HG03103 (cell line): Measurements from ENCODE around the gene USF3.

Experiments
- ATAC-seq: cut with Tn5 transposase; IDR thresholded peaks from one replicate; pipeline ENCODE4 v1.9.1; 2021; ENCODE audit warnings: low read depth; ENCODE audit not compliant: unreplicated experiment

USF3 gene, protein sequence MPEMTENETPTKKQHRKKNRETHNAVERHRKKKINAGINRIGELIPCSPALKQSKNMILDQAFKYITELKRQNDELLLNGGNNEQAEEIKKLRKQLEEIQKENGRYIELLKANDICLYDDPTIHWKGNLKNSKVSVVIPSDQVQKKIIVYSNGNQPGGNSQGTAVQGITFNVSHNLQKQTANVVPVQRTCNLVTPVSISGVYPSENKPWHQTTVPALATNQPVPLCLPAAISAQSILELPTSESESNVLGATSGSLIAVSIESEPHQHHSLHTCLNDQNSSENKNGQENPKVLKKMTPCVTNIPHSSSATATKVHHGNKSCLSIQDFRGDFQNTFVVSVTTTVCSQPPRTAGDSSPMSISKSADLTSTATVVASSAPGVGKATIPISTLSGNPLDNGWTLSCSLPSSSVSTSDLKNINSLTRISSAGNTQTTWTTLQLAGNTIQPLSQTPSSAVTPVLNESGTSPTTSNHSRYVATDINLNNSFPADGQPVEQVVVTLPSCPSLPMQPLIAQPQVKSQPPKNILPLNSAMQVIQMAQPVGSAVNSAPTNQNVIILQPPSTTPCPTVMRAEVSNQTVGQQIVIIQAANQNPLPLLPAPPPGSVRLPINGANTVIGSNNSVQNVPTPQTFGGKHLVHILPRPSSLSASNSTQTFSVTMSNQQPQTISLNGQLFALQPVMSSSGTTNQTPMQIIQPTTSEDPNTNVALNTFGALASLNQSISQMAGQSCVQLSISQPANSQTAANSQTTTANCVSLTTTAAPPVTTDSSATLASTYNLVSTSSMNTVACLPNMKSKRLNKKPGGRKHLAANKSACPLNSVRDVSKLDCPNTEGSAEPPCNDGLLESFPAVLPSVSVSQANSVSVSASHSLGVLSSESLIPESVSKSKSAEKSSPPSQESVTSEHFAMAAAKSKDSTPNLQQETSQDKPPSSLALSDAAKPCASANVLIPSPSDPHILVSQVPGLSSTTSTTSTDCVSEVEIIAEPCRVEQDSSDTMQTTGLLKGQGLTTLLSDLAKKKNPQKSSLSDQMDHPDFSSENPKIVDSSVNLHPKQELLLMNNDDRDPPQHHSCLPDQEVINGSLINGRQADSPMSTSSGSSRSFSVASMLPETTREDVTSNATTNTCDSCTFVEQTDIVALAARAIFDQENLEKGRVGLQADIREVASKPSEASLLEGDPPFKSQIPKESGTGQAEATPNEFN (N-terminal part only)

DNA sequence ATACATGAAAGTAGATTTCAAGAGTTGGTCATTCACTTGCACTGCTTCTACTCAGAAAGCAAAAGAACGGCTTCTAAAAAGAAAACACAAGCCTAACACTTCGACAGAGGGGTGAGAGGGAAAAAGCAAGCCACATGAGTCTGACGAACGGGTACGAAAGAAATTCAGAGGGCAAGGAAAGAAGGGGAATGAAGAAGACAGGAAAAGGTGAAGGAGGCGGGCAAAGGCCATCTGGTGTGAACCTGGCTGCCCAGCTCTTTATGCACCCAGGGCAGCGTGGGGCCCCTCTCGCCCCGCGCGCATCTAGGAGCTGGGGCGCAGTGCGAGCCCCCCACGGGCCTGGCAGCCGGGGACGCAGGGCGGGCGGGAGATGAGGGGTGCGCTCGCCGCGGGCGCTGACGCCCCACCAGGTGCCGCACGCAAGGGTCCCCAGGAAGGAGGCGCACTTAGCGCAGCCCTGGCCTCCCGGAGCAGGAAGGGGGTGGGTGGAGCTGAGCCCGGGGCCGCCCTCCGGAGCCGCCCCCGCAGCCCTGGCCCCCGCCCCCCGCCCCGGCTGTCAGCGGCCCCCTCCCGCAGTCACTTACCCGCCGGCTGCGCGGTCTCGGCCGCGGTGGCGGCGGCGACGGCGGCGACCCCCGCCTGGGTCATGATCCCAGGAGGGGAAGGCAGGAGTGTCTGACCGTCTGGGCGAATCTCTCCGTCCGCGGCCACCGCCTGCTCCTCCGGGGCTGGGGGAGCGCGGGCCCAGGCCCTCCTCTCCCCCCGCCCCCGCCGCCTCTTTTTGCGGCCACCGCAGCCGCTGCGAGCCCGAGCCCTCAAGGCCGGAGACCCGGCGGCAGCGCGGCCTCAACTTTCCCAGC lies at the start of gene USF3:
Gene USF3, minus strand, starts transcription at position 857 of the 860 bp plus-strand sequence. CDS start 21,764 bp downstream, outside the sequence.
- ATAC-seq: peak; percentile 55

DNA sequence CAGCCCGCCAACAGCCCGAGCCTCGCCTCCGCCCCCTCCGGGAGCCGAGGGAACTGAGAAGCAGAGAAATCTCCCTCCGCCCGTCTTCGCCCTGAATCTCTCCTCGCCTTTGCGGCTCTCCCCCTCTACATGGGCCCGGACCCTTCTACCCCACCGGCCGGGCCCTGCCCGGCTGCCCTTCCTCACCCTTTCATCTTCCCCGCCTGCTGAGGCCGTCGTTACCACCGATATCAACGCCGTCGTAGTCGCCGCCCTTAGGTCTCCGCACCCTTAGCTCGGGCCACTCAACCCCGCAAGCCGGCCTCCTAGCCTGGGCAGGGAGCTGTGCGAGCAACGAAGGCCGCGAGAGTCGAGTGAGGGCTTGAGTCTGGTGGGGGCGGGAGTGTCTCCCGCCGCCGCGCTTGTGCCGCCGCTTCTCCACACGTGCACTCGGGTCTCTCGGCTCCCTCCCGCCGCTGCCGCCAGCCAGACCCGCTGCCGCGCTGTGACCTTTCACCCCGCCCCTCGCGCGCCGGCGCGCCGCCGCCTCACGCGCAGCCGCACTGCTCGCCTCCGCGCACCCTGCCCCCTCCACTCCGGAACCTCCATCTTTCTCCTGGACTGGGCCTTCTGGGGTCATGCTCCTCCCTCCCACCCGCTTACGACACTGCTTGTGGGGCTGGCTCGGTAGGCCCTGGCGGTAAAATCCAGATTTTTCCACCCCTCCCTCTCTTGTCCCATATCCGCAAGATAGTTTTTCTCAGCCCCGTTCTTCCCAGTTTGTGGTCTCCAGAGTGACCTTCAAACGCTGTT lies 49.5 kb upstream of the USF3 start, which contains the start of gene NAA50:
Gene NAA50, minus strand, starts transcription at position 494 of the 792 bp plus-strand sequence. Its CDS starts 300 bp downstream, at position 194.
- peak; percentile 48 for ATAC-seq

DNA sequence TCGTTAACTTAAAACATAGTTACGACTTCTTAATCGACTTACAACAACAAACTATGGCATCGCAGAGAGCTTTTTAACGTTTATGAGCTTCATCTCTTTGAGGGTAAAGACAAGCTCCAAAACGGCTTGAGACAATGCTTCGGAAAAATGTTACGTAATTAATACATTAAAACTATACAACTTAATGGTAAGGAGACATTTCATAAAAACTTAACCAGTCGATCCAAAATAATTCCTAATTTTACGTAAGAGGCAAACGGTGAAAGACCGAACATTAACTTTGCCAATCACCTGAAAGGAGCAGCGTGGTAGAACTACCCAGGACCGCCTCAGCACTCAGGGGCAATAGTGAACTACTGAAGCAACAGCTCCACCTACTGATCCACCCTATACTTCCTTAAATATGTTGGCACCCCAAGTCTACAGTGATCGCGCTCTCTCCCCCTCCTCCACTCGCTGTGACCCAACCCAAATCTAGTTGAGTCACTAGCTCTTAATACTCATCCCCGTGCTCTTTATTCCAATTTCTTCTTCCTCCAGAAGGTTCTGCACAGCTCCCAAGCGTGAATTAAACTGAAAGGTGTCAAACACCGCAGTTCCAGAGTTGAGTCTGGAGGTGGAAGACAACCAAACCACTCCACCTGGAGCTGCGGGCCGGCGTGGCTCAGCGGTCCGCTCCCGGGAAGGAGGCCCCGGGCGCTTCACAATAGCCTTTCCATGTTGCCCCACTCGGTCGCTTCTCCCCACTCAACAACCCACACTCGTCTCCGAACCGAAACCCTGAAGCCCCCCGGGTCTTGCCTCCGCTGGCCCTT lies 48.7 kb upstream of the USF3 start:
- peak; percentile 41 for ATAC-seq

DNA sequence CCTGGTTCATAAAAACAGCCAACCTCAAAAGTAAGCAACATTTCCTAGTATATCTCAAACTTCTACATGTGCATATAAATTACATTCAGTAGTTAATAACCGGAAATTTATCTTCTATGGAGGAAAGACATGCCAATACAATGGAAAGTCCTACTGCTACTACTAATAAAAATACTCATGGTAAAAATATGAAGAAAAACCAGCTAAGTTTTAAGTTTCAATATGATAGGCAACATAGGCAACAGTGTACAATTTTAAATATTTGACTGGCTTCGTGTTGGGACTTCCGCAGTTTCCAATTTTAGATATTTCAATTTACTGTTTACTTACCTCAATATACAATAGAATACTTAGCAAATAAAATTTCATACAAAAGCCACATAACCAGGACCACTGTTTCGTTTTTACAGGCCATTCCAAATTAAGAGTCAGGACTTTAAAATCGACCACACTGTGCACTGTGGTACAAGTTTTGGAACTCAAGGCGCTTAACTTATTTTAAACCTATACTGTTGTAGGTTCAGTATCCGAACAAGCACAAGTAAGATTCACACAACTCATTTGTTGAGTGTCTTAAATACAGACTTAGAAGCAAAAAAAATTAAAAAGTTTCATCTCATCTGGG lies 46.7 kb upstream of the USF3 start:
- no peak for ATAC-seq

GRCh38 chr3:113741620-113742019 lies 45.2 kb upstream of the USF3 start:
- no peak for ATAC-seq

- no peak for ATAC-seq
Observed at GRCh38 chr3:113741086-113741485, 44.6 kb upstream of the USF3 start.

GRCh38 chr3:113736548-113737089 lies 40.2 kb upstream of the USF3 start:
- no peak for ATAC-seq

GRCh38 chr3:113731694-113732093 lies 35.3 kb upstream of the USF3 start:
- no peak for ATAC-seq

- ATAC-seq: no peak
Observed at GRCh38 chr3:113730550-113730949, 34.1 kb upstream of the USF3 start.

DNA sequence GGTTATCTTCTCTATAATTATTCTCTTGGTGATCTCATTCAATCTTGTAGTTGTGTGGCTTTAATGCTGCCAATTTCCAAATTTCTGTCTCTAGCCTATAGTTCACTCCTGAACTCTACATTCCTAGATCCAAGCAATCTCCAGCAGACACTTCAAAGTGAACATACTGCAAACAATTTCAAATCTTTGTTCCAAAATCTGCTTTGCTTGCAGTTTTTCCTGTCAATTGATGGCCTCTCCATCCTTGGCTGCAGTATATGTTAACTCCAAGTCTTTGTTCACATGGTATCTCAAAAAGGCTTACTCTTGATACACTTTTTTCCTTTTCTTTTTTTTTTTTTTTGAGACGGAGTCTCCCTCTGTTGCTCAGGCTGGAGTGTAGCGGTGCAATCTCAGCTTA lies 32.2 kb upstream of the USF3 start:
- ATAC-seq: no peak

GRCh38 chr3:113721636-113722035 lies 25.2 kb upstream of the USF3 start:
- ATAC-seq: no peak

DNA sequence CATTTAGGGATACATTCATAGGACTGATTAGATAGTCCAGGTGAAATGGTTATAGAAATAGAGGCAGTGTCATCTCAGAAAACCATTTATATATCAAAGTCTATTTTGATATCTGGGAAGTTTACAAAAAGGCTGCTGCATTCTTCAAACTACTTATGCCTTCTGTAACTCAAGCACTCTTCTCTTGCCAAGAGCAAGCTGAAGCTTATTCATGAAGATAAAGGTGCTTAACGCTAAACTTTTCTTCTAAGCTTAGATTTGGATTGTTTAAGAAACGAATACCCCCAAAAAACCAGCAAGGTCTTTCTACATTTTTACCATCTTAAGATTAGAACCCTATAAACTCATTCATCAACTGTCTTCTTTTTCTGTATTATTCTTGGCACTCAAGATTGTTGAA lies 23.3 kb upstream of the USF3 start:
- no peak for ATAC-seq

- no peak for ATAC-seq
Observed at GRCh38 chr3:113719294-113719693, 22.9 kb upstream of the USF3 start.

GRCh38 chr3:113717818-113718217 lies 21.4 kb upstream of the USF3 start:
- no peak for ATAC-seq

DNA sequence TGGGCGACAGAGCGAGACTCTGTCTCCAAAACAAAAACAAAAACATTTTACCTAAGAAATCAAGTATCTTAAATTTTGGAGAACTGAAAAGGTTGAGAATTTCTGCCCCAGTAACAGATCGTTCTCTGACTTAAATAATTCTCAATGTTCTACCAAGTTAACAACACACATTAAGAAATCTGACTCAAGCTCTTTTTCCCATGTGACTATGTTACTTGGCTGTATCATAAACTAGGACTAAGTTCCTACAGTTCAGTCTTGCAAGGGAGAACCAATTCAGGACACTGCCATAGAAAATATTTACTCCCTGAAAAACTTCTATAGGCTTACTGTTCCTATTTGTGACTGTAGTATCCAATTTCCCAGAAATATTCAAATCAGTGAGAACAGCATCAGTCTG lies 20.9 kb upstream of the USF3 start:
- ATAC-seq: no peak

GRCh38 chr3:113714702-113715101 lies 18.3 kb upstream of the USF3 start:
- no peak for ATAC-seq

DNA sequence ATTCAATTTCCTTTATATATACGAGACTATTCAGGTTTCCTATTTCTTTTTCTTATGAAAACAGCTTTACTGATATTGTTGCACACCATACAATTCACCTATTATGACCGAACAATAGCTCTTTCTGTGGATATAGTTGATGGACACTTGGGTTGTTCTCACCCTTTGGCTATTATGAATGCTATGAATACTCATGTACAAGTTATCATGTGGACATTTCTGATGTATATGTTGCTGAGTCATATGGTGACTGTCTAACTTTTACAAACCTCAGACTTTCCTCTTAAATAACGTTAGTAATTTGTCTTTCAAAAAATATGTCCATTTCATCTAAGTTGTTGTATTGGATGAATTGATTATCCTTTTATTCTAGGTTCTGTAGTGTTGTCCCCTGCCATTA lies 15.7 kb upstream of the USF3 start:
- ATAC-seq: no peak

- ATAC-seq: no peak
Observed at GRCh38 chr3:113707835-113708234, 11.4 kb upstream of the USF3 start.
